ENCODE results near the gene CNEP1R1.

CNEP1R1 gene

DNA sequence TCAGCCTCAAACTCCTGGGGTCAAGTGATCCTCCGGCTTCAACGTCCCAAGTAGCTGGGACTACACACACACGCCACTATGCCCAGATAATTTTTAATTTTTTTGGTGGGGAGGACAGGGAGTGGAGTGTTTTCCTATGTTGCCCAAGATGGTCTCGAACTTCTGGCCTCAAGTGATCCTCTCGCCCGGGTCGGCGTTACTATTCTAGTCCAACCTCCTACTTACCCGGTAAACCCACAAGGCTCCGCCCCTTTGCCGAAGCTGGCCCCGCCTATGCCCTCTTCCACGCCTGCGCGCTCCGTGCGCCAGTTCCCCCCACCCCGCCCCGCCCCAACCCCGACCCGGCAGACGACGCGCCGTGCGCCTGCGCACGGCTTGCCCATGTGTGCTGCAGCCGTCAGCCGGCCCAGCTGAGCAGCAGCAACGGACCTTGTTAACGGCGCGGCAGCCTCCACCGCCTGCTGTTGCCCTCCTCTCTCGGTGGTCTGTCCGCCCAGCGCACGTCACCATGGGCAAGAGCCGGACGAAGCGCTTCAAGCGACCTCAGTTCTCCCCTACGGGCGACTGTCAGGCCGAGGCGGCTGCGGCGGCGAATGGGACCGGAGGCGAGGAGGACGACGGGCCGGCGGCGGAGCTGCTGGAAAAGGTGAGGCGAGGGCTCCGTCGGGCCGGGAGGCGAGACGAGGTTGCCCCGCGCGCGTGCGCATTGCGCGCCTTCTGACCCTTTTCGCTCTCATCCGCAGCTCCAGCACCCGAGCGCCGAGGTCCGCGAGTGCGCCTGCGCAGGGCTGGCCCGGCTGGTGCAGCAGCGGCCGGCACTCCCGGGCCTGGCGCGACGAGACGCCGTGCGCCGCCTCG lies 40.8 kb downstream of the CNEP1R1 start, which contains the start of gene HEATR3:
TSS of gene HEATR3 (plus strand) at position 347 of the 858 bp plus-strand sequence. CDS start at position 509, 162 bp downstream.
- Histone ChIP-seq H3K4me1 (ENCODE audit: insufficient read depth, low read length) (peaks cover 21% of the 10 kb centered on the region), H3K27me3 (ENCODE audit: control insufficient read depth in 1 of 2, insufficient read depth in 2 of 2, low read length in 2 of 2) (no peaks in the 10 kb centered on the region), H3K36me3 (ENCODE audit: insufficient read depth, low read length) (peaks cover 6% of the 10 kb centered on the region), H3K27ac (ENCODE audit: low read depth, low read length) (peak within 1 kb of the TSS; percentile 96), H3K9me3 (ENCODE audit: low read length) (no peaks in the 10 kb centered on the region), H3K9ac (ENCODE audit: low read length) (peak within 1 kb of the TSS; percentile 67), H3K4me3 (ENCODE audit: low read depth in 1 of 2, low read length in 2 of 2) (peak within 1 kb of the TSS; percentile 73 to 83)

DNA sequence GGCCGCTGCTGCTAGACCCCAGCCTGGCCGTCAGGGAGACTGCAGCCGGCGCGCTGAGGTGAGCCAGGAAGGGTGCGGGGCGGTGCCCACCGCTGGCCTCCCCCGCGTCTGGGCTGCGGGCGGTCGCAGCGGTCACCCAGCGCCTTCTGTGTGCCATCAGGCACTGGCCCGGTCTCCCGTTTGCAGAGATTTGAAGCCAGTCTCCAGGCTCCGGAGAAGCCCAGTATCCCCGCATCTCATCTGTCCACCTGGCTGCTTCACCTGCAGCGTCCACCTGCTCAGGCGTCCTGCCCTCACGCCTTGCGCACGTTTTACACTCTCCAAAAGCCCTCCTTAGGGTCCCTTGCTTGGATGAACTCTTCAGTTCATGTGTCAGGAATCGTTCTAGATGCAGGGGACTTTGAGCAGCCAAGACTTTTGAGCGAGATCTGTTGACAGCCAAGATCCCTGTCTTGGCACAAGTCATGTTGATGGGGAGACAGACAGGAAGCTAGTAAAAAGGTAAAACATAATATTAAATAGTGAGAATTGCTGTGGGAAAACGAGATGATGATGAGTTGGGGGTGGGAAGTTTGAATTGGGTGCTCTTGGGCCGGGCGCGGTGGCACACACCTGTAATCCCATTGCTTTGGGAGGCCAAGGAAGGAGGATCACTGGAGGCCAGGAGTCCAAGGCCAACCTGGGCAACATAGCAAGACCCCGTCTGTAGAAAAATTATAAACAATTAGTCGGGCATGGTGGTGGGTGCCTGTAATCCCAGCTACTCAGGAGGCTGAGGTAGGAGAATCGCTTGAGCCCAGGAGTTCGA lies 41.7 kb downstream of the CNEP1R1 start:
- no peaks in the 10 kb centered on the region for H3K27me3 ChIP-seq (ENCODE audit: control insufficient read depth in 1 of 2, insufficient read depth in 2 of 2, low read length in 2 of 2)
- H3K4me3 ChIP-seq (ENCODE audit: low read depth in 1 of 2, low read length in 2 of 2) = peak overlapping the region; percentile 73 to 83
- peaks cover 21% of the 10 kb centered on the region for H3K4me1 ChIP-seq (ENCODE audit: insufficient read depth, low read length)
- H3K27ac ChIP-seq (ENCODE audit: low read depth, low read length) = peak overlapping the region; percentile 96
- no peaks in the 10 kb centered on the region for H3K9me3 ChIP-seq (ENCODE audit: low read length)
- H3K9ac ChIP-seq (ENCODE audit: low read length) = peak overlapping the region; percentile 67
- peaks cover 6% of the 10 kb centered on the region for H3K36me3 ChIP-seq (ENCODE audit: insufficient read depth, low read length)

DNA sequence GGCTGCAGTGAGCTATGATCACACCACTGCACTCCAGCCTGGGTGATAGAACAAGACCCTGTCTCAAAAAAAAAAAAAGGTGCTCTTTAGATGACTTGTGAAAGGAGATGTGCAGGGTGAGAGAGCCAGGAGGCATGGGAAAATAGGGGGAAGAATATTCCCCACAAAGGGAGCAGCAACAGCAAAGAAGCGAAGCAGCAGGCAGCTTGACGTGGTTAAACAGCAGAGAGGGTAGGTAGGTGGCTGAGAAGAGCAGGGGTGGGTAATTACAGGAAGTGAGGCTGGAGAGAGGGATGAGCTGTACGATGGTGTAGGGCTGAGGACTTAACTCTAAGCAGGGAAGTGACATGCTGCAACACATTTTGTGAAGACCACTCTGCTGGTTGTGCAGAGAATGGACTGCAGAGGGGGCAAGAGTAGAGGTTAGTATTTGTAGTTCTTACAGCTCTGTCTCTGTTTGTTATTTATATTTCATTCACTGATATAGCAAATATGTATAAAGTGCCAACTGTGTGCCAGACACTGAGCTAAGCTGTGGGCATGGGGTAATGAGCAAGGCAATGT lies 42.3 kb downstream of the CNEP1R1 start:
- Histone ChIP-seq H3K27me3 (ENCODE audit: control insufficient read depth in 1 of 2, insufficient read depth in 2 of 2, low read length in 2 of 2) (no peaks in the 10 kb centered on the region), H3K9ac (ENCODE audit: low read length) (no peak overlapping the region), H3K4me3 (ENCODE audit: low read depth in 1 of 2, low read length in 2 of 2) (peak overlapping the region in 1 of 2 donors; percentile 83), H3K4me1 (ENCODE audit: insufficient read depth, low read length) (peaks cover 21% of the 10 kb centered on the region), H3K27ac (ENCODE audit: low read depth, low read length) (no peak overlapping the region), H3K9me3 (ENCODE audit: low read length) (no peaks in the 10 kb centered on the region), H3K36me3 (ENCODE audit: insufficient read depth, low read length) (peaks cover 6% of the 10 kb centered on the region)

- H3K9me3 ChIP-seq (ENCODE audit: low read length) = no peaks in the 10 kb centered on the region
- peaks cover 21% of the 10 kb centered on the region for H3K4me1 ChIP-seq (ENCODE audit: insufficient read depth, low read length)
- H3K36me3 ChIP-seq (ENCODE audit: insufficient read depth, low read length) = peaks cover 6% of the 10 kb centered on the region
- no peak overlapping the region for H3K4me3 ChIP-seq (ENCODE audit: low read depth in 1 of 2, low read length in 2 of 2)
- no peak overlapping the region for H3K27ac ChIP-seq (ENCODE audit: low read depth, low read length)
- H3K27me3 ChIP-seq (ENCODE audit: control insufficient read depth in 1 of 2, insufficient read depth in 2 of 2, low read length in 2 of 2) = no peaks in the 10 kb centered on the region
- no peak overlapping the region for H3K9ac ChIP-seq (ENCODE audit: low read length)
These were observed 43.5 kb downstream of the CNEP1R1 start for GRCh38 chr16:50068550-50068949.

DNA sequence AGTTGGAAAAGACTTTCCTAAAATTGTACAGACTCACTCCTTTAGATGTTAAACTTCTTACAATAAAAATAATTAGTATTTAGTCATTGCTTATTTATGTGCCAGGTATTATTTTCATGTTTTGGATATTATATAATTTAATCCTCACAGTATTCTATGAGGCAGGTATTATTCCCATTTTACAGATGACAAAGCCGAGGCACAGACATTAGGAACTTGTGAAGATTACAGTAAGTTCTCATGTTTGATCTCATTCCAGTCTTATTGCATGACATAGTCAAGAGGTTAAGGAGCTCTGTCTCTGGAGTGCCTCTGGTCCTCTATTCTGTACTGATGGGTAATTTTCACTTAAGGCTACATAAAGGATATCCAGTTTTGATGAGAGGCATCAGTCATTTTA lies 44.0 kb downstream of the CNEP1R1 start:
- Histone ChIP-seq H3K27me3 (ENCODE audit: control insufficient read depth in 1 of 2, insufficient read depth in 2 of 2, low read length in 2 of 2) (no peaks in the 10 kb centered on the region), H3K4me3 (ENCODE audit: low read depth in 1 of 2, low read length in 2 of 2) (no peak overlapping the region), H3K27ac (ENCODE audit: low read depth, low read length) (no peak overlapping the region)

GRCh38 chr16:50071075-50071671 lies 46.1 kb downstream of the CNEP1R1 start:
- Histone ChIP-seq H3K27me3 (ENCODE audit: control insufficient read depth in 1 of 2, insufficient read depth in 2 of 2, low read length in 2 of 2) (no peaks in the 10 kb centered on the region), H3K4me3 (ENCODE audit: low read depth in 1 of 2, low read length in 2 of 2) (no peak overlapping the region), H3K27ac (ENCODE audit: low read depth, low read length) (no peak overlapping the region), H3K4me1 (ENCODE audit: insufficient read depth, low read length) (peaks cover 21% of the 10 kb centered on the region), H3K9me3 (ENCODE audit: low read length) (no peaks in the 10 kb centered on the region), H3K36me3 (ENCODE audit: insufficient read depth, low read length) (peaks cover 6% of the 10 kb centered on the region), H3K9ac (ENCODE audit: low read length) (no peak overlapping the region)

More for the DNA sequence above, 44.0 kb downstream of the CNEP1R1 start:
- Histone ChIP-seq H3K36me3 (ENCODE audit: insufficient read depth, low read length) (peaks cover 6% of the 10 kb centered on the region), H3K9me3 (ENCODE audit: low read length) (no peaks in the 10 kb centered on the region), H3K4me1 (ENCODE audit: insufficient read depth, low read length) (peaks cover 21% of the 10 kb centered on the region), H3K9ac (ENCODE audit: low read length) (no peak overlapping the region)

- no peak overlapping the region for H3K9ac ChIP-seq (ENCODE audit: low read length)
These were observed 47.7 kb downstream of the CNEP1R1 start for GRCh38 chr16:50072730-50073129.

GRCh38 chr16:50079397-50080140 lies 54.5 kb downstream of the CNEP1R1 start:
- H3K27ac ChIP-seq (ENCODE audit: low read depth, low read length) = no peak overlapping the region
- H3K27me3 ChIP-seq (ENCODE audit: control insufficient read depth in 1 of 2, insufficient read depth in 2 of 2, low read length in 2 of 2) = no peaks in the 10 kb centered on the region
- no peak overlapping the region for H3K4me3 ChIP-seq (ENCODE audit: low read depth in 1 of 2, low read length in 2 of 2)
- H3K9me3 ChIP-seq (ENCODE audit: low read length) = no peaks in the 10 kb centered on the region
- no peaks in the 10 kb centered on the region for H3K4me1 ChIP-seq (ENCODE audit: insufficient read depth, low read length)
- no peak overlapping the region for H3K9ac ChIP-seq (ENCODE audit: low read length)
- H3K36me3 ChIP-seq (ENCODE audit: insufficient read depth, low read length) = peaks cover 27% of the 10 kb centered on the region

More at GRCh38 chr16:50072730-50073129, 47.7 kb downstream of the CNEP1R1 start:
- Histone ChIP-seq H3K27ac (ENCODE audit: low read depth, low read length) (no peak overlapping the region), H3K4me1 (ENCODE audit: insufficient read depth, low read length) (peaks cover 8% of the 10 kb centered on the region), H3K27me3 (ENCODE audit: control insufficient read depth in 1 of 2, insufficient read depth in 2 of 2, low read length in 2 of 2) (no peaks in the 10 kb centered on the region), H3K9me3 (ENCODE audit: low read length) (no peaks in the 10 kb centered on the region), H3K36me3 (ENCODE audit: insufficient read depth, low read length) (peaks cover 6% of the 10 kb centered on the region), H3K4me3 (ENCODE audit: low read depth in 1 of 2, low read length in 2 of 2) (no peak overlapping the region)

DNA sequence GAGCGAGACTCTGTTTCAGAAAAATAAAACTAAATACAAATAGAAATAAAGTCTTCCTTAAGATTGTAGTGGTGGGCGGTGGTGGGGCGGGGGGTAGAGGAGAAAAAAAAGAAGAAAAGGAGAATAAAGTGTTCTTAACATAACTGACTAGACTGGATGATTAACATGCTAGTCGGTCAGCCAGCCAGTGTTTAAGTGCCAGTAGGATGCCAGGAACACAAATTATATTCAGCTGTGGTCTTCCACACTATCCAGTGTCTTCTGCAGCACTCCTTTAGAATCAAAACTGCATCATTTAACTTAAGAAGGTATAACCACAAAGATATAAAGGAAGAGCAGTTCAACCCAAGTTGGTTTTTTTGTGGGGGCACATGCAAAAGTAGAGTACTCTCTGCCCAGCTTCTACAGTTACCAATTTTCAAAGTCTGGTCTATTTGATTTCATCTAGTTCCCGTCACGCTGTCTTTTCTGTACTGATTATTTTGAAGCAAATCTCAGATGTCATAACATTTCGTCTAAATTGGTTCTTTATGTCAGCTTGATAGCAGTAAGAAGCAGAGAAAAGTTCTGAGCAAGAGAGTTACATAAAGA lies 56.5 kb downstream of the CNEP1R1 start:
- no peak overlapping the region for H3K4me3 ChIP-seq (ENCODE audit: low read depth in 1 of 2, low read length in 2 of 2)
- no peak overlapping the region for H3K27ac ChIP-seq (ENCODE audit: low read depth, low read length)
- H3K9ac ChIP-seq (ENCODE audit: low read length) = no peak overlapping the region
- no peaks in the 10 kb centered on the region for H3K27me3 ChIP-seq (ENCODE audit: control insufficient read depth in 1 of 2, insufficient read depth in 2 of 2, low read length in 2 of 2)
- no peaks in the 10 kb centered on the region for H3K4me1 ChIP-seq (ENCODE audit: insufficient read depth, low read length)
- no peaks in the 10 kb centered on the region for H3K9me3 ChIP-seq (ENCODE audit: low read length)
- peaks cover 42% of the 10 kb centered on the region for H3K36me3 ChIP-seq (ENCODE audit: insufficient read depth, low read length)

DNA sequence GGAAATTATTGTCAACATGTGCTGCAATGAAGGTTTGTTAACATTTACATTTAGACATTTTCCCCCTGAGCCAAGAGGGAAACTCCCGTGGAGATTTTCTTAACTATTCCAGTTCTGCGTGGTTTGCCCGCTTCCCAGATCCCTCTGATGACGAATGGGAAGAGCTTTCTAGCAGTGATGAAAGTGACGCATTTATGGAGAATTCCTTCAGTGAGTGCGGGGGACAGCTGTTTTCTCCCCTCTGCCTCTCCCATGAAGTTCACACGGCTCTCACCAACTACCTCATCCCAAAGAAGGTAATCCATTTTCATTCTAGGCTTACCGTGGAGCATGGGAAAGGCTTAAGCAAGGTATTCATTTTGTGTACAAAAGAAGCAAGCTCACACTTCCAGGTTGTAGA lies 59.0 kb downstream of the CNEP1R1 start:
- no peak overlapping the region for H3K9ac ChIP-seq (ENCODE audit: low read length)
- H3K4me3 ChIP-seq (ENCODE audit: low read depth in 1 of 2, low read length in 2 of 2) = no peak overlapping the region
- H3K27ac ChIP-seq (ENCODE audit: low read depth, low read length) = no peak overlapping the region
- H3K27me3 ChIP-seq (ENCODE audit: control insufficient read depth in 1 of 2, insufficient read depth in 2 of 2, low read length in 2 of 2) = no peaks in the 10 kb centered on the region
- H3K36me3 ChIP-seq (ENCODE audit: insufficient read depth, low read length) = peaks cover 47% of the 10 kb centered on the region
- H3K9me3 ChIP-seq (ENCODE audit: low read length) = no peaks in the 10 kb centered on the region
- no peaks in the 10 kb centered on the region for H3K4me1 ChIP-seq (ENCODE audit: insufficient read depth, low read length)
